Nephron progenitor cell (in vitro differentiated cells): Measurements from ENCODE around the gene CPEB2.

Source experiments
- DNase-seq: peaks from one replicate; pipeline ENCODE4 v3.0.0; 2021
- H3K27ac Mint-ChIP-seq: 2 replicates; pipeline ENCODE4 v1.8.0; 2021; ENCODE audit warnings: mild to moderate bottlenecking, moderate library complexity, mixed read lengths
- H3K27me3 Mint-ChIP-seq: 2 replicates; pipeline ENCODE4 v1.8.0; 2021; ENCODE audit warnings: mild to moderate bottlenecking, low read depth, mixed read lengths; ENCODE audit not compliant: poor library complexity
- H3K36me3 Mint-ChIP-seq: 2 replicates; pipeline ENCODE4 v1.8.0; 2021; ENCODE audit warnings: low read depth, mixed read lengths
- H3K4me1 Mint-ChIP-seq: 2 replicates; pipeline ENCODE4 v1.8.0; 2021; ENCODE audit warnings: mixed read lengths
- H3K4me3 Mint-ChIP-seq: 2 replicates; pipeline ENCODE4 v1.8.0; 2021; ENCODE audit warnings: mild to moderate bottlenecking, moderate library complexity, mixed read lengths
- H3K9me3 Mint-ChIP-seq: 2 replicates; pipeline ENCODE4 v1.8.0; 2021; ENCODE audit warnings: mild to moderate bottlenecking, moderate library complexity, mixed read lengths
- TF ChIP-seq, protein P1 (sequence below): fragments of 200-600 bp; sonication (generic); IDR thresholded peaks from 2 replicates; pipeline ENCODE4 v1.5.0; 2021; ENCODE audit warnings: antibody characterized with exemption

The CPEB2 gene

GRCh38 chr4:15042529-15043167, 40.4 kb downstream of the CPEB2 start:
- TF ChIP-seq, protein P1, sequence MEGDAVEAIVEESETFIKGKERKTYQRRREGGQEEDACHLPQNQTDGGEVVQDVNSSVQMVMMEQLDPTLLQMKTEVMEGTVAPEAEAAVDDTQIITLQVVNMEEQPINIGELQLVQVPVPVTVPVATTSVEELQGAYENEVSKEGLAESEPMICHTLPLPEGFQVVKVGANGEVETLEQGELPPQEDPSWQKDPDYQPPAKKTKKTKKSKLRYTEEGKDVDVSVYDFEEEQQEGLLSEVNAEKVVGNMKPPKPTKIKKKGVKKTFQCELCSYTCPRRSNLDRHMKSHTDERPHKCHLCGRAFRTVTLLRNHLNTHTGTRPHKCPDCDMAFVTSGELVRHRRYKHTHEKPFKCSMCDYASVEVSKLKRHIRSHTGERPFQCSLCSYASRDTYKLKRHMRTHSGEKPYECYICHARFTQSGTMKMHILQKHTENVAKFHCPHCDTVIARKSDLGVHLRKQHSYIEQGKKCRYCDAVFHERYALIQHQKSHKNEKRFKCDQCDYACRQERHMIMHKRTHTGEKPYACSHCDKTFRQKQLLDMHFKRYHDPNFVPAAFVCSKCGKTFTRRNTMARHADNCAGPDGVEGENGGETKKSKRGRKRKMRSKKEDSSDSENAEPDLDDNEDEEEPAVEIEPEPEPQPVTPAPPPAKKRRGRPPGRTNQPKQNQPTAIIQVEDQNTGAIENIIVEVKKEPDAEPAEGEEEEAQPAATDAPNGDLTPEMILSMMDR, result no peak
- Mint-ChIP-seq H3K4me1 (peaks cover 5% of the 10 kb centered on the region), H3K27me3 (peaks cover 4% of the 10 kb centered on the region), H3K4me3 (no peak overlapping the region), H3K36me3 (no peaks in the 10 kb centered on the region), H3K9me3 (no peaks in the 10 kb centered on the region), H3K27ac (no peak overlapping the region)
- DNase-seq, result no peak

- H3K36me3 Mint-ChIP-seq, result no peaks in the 10 kb centered on the region
- no peak for DNase-seq
- peaks cover 4% of the 10 kb centered on the region for H3K27me3 Mint-ChIP-seq
- no peak overlapping the region for H3K4me3 Mint-ChIP-seq
- no peaks in the 10 kb centered on the region for H3K9me3 Mint-ChIP-seq
- TF ChIP-seq, protein P1, result no peak
- H3K4me1 Mint-ChIP-seq, result peaks cover 5% of the 10 kb centered on the region
- no peak overlapping the region for H3K27ac Mint-ChIP-seq
These were observed 40.9 kb downstream of the CPEB2 start for GRCh38 chr4:15043226-15043625.

DNA sequence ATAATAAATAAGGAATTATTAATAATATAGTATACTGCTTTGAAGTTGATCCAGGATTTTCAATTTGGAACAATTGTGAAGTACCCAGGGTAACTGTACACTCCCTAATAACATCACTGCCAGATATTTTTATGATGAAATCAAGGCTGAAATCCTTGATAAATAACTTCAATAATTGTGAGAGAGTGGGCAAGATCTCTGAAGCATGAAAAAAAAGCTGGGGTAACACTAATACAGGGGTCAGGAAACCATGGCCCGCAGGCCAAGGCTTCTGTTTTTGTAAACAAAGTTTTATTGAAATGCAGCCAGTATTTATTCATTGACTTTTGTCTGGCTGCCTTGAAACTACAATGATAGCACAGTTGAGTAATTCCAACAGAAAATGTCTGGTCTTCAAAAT, 41.6 kb downstream of the CPEB2 start:
- Mint-ChIP-seq H3K27ac (no peak overlapping the region), H3K9me3 (no peaks in the 10 kb centered on the region), H3K27me3 (peaks cover 4% of the 10 kb centered on the region), H3K36me3 (no peaks in the 10 kb centered on the region), H3K4me3 (no peak overlapping the region), H3K4me1 (peaks cover 5% of the 10 kb centered on the region)
- TF ChIP-seq, protein P1, result no peak
- DNase-seq, result no peak

GRCh38 chr4:15054541-15054940, 52.3 kb downstream of the CPEB2 start:
- TF ChIP-seq, protein P1, result no peak
- Mint-ChIP-seq H3K27ac (no peak overlapping the region), H3K9me3 (peaks cover 3% of the 10 kb centered on the region), H3K4me1 (no peaks in the 10 kb centered on the region), H3K36me3 (no peaks in the 10 kb centered on the region), H3K27me3 (no peaks in the 10 kb centered on the region), H3K4me3 (no peak overlapping the region)
- DNase-seq, result no peak

DNA sequence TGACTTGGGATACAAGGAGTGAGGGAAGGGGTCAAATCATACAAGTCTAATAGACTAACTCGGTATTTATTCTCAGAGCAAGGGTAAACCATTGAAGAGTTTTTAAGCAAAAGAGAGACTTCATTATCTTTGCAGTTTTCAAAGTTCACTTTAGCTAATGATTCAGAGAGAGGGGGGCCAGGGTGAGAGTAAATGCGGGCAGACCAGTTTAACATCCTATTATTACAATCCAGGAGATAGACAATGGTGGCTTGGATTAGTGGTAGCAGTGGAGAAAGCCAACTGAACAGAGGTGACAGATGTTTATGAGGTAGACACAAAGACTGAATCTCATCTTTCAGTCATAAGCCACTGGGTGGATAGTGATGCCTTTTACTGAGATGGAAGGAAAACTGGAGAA, 57.9 kb downstream of the CPEB2 start:
- Mint-ChIP-seq H3K27me3 (no peaks in the 10 kb centered on the region), H3K27ac (no peak overlapping the region), H3K36me3 (no peaks in the 10 kb centered on the region), H3K4me3 (no peak overlapping the region), H3K9me3 (no peaks in the 10 kb centered on the region), H3K4me1 (no peaks in the 10 kb centered on the region)
- no peak for DNase-seq
- TF ChIP-seq, protein P1, result no peak

GRCh38 chr4:15063341-15063740, 61.1 kb downstream of the CPEB2 start:
- no peaks in the 10 kb centered on the region for H3K36me3 Mint-ChIP-seq
- no peak overlapping the region for H3K4me3 Mint-ChIP-seq
- no peaks in the 10 kb centered on the region for H3K9me3 Mint-ChIP-seq
- DNase-seq, result no peak
- H3K4me1 Mint-ChIP-seq, result no peaks in the 10 kb centered on the region
- no peak overlapping the region for H3K27ac Mint-ChIP-seq
- TF ChIP-seq, protein P1, result no peak
- no peaks in the 10 kb centered on the region for H3K27me3 Mint-ChIP-seq
